Panc1 (cell line): ENCODE results near the gene PARD3.

Source experiments
- CTCF ChIP-seq: fragments of 450-650 bp; IDR thresholded peaks from 2 replicates; pipeline ENCODE4 v1.5.1; 2017; ENCODE audit warnings: mild to moderate bottlenecking
- POLR2AphosphoS5 ChIP-seq: IDR thresholded peaks from 2 replicates; pipeline ENCODE4 v1.6.1; 2012; ENCODE audit warnings: mild to moderate bottlenecking, low read depth, low read length, moderate library complexity
- REST ChIP-seq, 2 experiments: IDR thresholded peaks; 2 replicates each; pipeline ENCODE4 v1.6.1; 2011 to 2012; ENCODE audit warnings: low read depth in 2 of 2, control low read depth in 1 of 2, low read length in 1 of 2, mild to moderate bottlenecking in 1 of 2, moderate library complexity in 1 of 2; ENCODE audit not compliant: insufficient read depth in 1 of 2
- SIN3A ChIP-seq: IDR thresholded peaks from 2 replicates; pipeline ENCODE4 v1.6.1; 2012; ENCODE audit warnings: low read depth, mild to moderate bottlenecking, low read length, moderate library complexity, borderline replicate concordance; ENCODE audit not compliant: insufficient read depth
- TCF7L2 ChIP-seq: IDR thresholded peaks from 2 replicates; pipeline ENCODE4 v1.6.1; 2011; ENCODE audit warnings: mild to moderate bottlenecking, low read depth, low read length, inconsistent platforms

- TF ChIP-seq CTCF (no peak), REST (IDR thresholded peaks at IDR 0.05; ENCODE audit: insufficient read depth in 1 of 2, low read depth in 2 of 2, low read length in 1 of 2) (no peak), POLR2AphosphoS5 (no peak), SIN3A (no peak), TCF7L2 (no peak)
Observed at GRCh38 chr10:34125702-34126101, 689.4 kb downstream of the PARD3 start.
